Caco-2 (cell line): ENCODE measurements around the gene MEGF11. TPM values are rescaled to one million over a fixed set of nuclear protein-coding genes. Genes with fewer than 3 reads are reported as not detected.

Source experiments
- BruUV-seq: library from RNA; stranded (reverse); fragments of 400-500 nt; replicated peaks from 2 replicates; lab custom pipeline; 2021; lab: Mats Ljungman, UMichigan
- CTCF ChIA-PET: fragments of 300-600 bp; sonication (Branson Sonifier 250); formaldehyde crosslinking; loops from one replicate; lab custom pipeline; 2022; ENCODE audit warnings: antibody characterized with exemption; lab: Charles Lee
- POLR2A ChIA-PET: fragments of 300-600 bp; sonication (Branson Sonifier 250); formaldehyde crosslinking; loops from one replicate; lab custom pipeline; 2022; ENCODE audit warnings: antibody characterized with exemption; lab: Charles Lee
- DNase-seq, 2 experiments: peaks; one replicate each; pipeline versions ENCODE4 v3.0.0 to v3.0.0-alpha.2; 2020 to 2022
- H3K27me3 ChIP-seq: replicated peaks from 2 replicates; pipeline ENCODE4 v1.6.0; 2011; ENCODE audit warnings: low read length; ENCODE audit not compliant: control insufficient read depth, insufficient read depth
- H3K36me3 ChIP-seq: 2 replicates; pipeline ENCODE4 v1.5.1; 2011; ENCODE audit warnings: low read length; ENCODE audit not compliant: control insufficient read depth, insufficient read depth
- H3K4me1 ChIP-seq: fragments of 250-450 bp; sonication (Bioruptor Pico); 2 replicates; pipeline ENCODE4 v1.5.1; 2020; ENCODE audit warnings: mild to moderate bottlenecking
- H3K4me3 ChIP-seq: 2 replicates; pipeline ENCODE4 v1.5.1; 2011; ENCODE audit warnings: low read depth, mild to moderate bottlenecking, control low read depth, low read length
- H3K9me3 ChIP-seq: fragments of 250-450 bp; sonication (Bioruptor Pico); 2 replicates; pipeline ENCODE4 v1.5.1; 2020; ENCODE audit warnings: mild to moderate bottlenecking, moderate library complexity
- H3K27ac Mint-ChIP-seq: one replicate; pipeline ENCODE4 v1.8.0; 2022; ENCODE audit warnings: mixed read lengths; ENCODE audit not compliant: unreplicated experiment
- H3K27me3 Mint-ChIP-seq: one replicate; pipeline ENCODE4 v1.8.0; 2022; ENCODE audit warnings: mixed read lengths; ENCODE audit not compliant: insufficient read depth, unreplicated experiment
- H3K36me3 Mint-ChIP-seq: one replicate; pipeline ENCODE4 v1.8.0; 2022; ENCODE audit warnings: mild to moderate bottlenecking, mixed read lengths; ENCODE audit not compliant: insufficient read depth, unreplicated experiment
- H3K4me1 Mint-ChIP-seq: one replicate; pipeline ENCODE4 v1.8.0; 2022; ENCODE audit warnings: low read depth, mixed read lengths; ENCODE audit not compliant: unreplicated experiment
- H3K4me3 Mint-ChIP-seq: one replicate; pipeline ENCODE4 v1.8.0; 2022; ENCODE audit warnings: mild to moderate bottlenecking, moderate library complexity, mixed read lengths; ENCODE audit not compliant: unreplicated experiment
- H3K9me3 Mint-ChIP-seq: one replicate; pipeline ENCODE4 v1.8.0; 2022; ENCODE audit warnings: mixed read lengths; ENCODE audit not compliant: unreplicated experiment
- intact Hi-C: fragments of 100-400 bp; cut with micrococcal nuclease; formaldehyde crosslinking; loops from one replicate; pipeline ENCODE4 v1.10.0; 2022; ENCODE audit not compliant: unreplicated experiment
- total RNA-seq: library from RNA; stranded (reverse); gene quantifications from 2 replicates; pipeline ENCODE4 v1.2.3, GENCODE V29; 2022
- TF ChIP-seq, protein P1 (sequence below), 2 experiments: fragments of 200-600 bp in 1 of 2; IDR thresholded peaks; 1 replicate in 1 of 2; 2 replicates in 1 of 2; pipeline versions ENCODE4 v1.5.1 to v1.8.0; 2011 to 2022; ENCODE audit warnings: antibody characterized with exemption in 1 of 2, control low read depth in 1 of 2, inconsistent platforms in 1 of 2, low read depth in 1 of 2, low read length in 1 of 2, mild to moderate bottlenecking in 1 of 2, moderate library complexity in 1 of 2; ENCODE audit not compliant: insufficient read depth in 1 of 2, severe bottlenecking in 1 of 2, unreplicated experiment in 1 of 2

MEGF11 gene
- total RNA-seq, 1 experiment from 2014 or later: 0.66 TPM

DNA sequence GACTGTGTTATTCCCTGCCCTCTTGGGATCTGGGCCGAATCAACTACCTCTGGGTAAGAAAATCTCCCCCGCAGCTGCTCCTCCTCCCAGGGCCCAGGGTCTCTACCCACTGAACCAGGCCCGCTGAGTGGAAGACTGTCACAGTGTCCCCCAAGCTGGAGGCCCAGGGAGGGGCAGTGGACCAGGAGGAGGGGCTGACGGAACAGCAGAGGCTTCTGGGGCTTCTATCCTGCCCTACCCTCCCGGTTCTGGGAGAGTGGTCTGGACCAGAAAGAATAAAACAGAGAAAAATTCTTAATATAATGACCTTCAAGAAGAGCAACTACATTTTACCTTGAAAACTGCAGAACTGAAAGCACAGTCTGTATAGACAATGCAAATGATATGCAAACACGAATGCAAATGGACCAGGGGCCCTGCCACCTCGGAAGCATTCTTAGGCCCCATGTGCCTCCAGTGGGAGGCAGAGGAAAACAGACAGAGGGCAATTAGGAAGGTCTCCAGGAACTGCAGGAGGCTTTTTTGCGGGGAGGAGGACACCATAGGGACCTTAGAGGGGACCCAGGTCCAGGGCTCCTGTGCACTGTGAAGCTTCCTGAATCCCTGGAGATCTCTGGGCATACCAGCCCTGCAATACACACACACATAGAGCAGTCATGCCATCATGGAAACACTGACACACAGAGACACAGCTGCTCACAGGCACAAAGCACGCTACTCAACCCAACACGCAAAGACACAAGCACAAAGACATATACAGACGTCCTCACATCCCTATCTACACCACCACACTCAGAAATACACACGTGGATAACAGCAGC is 12.3 kb downstream of the MEGF11 start:
- no TSS peak for BruUV-seq
- CTCF ChIA-PET: no interaction called here

DNA sequence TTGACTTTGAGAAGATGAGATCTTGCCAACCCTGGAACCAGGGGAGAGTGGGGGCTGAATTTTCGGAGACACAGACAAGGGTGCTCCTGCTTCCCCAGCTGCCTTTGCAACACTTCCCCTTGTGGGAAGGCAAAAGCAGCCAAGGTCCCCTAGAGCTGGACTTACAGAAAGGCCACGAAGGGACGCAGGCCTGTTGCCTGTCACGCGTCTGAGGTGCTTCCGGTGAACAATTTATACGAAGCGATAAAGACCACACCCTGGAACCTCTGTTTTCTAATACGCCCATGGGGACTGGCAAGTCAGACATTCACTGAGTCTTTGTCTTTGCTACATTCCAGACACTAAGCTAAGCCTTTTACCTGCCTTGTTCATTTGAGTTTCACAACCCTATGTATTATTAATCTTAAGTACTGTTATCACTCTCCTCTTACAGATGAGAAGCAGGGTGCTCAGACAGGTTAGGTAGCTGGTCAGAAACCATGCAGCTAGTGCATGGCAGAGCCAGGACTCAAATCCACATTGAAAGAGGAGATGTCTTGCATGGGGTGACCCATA is 13.2 kb downstream of the MEGF11 start:
- Mint-ChIP-seq H3K9me3 (no peaks in the 10 kb centered on the region), H3K27me3 (peaks cover 21% of the 10 kb centered on the region), H3K36me3 (no peaks in the 10 kb centered on the region), H3K4me1 (no peaks in the 10 kb centered on the region), H3K4me3 (no peak overlapping the region), H3K27ac (no peak overlapping the region)
- ChIA-PET CTCF (no interaction called here), POLR2A (no interaction called here)
- Histone ChIP-seq H3K4me3 (no peak overlapping the region), H3K36me3 (no peaks in the 10 kb centered on the region), H3K9me3 (no peaks in the 10 kb centered on the region), H3K4me1 (no peaks in the 10 kb centered on the region), H3K27me3 (no peaks in the 10 kb centered on the region)
- no TSS peak for BruUV-seq
- TF ChIP-seq, protein P1, sequence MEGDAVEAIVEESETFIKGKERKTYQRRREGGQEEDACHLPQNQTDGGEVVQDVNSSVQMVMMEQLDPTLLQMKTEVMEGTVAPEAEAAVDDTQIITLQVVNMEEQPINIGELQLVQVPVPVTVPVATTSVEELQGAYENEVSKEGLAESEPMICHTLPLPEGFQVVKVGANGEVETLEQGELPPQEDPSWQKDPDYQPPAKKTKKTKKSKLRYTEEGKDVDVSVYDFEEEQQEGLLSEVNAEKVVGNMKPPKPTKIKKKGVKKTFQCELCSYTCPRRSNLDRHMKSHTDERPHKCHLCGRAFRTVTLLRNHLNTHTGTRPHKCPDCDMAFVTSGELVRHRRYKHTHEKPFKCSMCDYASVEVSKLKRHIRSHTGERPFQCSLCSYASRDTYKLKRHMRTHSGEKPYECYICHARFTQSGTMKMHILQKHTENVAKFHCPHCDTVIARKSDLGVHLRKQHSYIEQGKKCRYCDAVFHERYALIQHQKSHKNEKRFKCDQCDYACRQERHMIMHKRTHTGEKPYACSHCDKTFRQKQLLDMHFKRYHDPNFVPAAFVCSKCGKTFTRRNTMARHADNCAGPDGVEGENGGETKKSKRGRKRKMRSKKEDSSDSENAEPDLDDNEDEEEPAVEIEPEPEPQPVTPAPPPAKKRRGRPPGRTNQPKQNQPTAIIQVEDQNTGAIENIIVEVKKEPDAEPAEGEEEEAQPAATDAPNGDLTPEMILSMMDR (IDR thresholded peaks at IDR 0.05; ENCODE audit: insufficient read depth in 1 of 2, low read depth in 1 of 2, low read length in 1 of 2, severe bottlenecking in 1 of 2, unreplicated experiment in 1 of 2): no peak
- intact Hi-C loops: no loop called here
- no peak for DNase-seq

More for the DNA sequence above, 12.3 kb downstream of the MEGF11 start:
- DNase-seq: no peak
- H3K4me1 ChIP-seq: no peaks in the 10 kb centered on the region
- Mint-ChIP-seq H3K4me1 (no peaks in the 10 kb centered on the region), H3K4me3 (no peak overlapping the region), H3K27me3 (peaks cover 18% of the 10 kb centered on the region), H3K9me3 (no peaks in the 10 kb centered on the region), H3K27ac (no peak overlapping the region), H3K36me3 (no peaks in the 10 kb centered on the region)
- TF ChIP-seq, protein P1 (IDR thresholded peaks at IDR 0.05; ENCODE audit: insufficient read depth in 1 of 2, low read depth in 1 of 2, low read length in 1 of 2, severe bottlenecking in 1 of 2, unreplicated experiment in 1 of 2): no peak
- no peaks in the 10 kb centered on the region for H3K36me3 ChIP-seq
- H3K9me3 ChIP-seq: no peaks in the 10 kb centered on the region
- POLR2A ChIA-PET: no interaction called here
- no peaks in the 10 kb centered on the region for H3K27me3 ChIP-seq
- no peak overlapping the region for H3K4me3 ChIP-seq
- intact Hi-C loops: no loop called here

DNA sequence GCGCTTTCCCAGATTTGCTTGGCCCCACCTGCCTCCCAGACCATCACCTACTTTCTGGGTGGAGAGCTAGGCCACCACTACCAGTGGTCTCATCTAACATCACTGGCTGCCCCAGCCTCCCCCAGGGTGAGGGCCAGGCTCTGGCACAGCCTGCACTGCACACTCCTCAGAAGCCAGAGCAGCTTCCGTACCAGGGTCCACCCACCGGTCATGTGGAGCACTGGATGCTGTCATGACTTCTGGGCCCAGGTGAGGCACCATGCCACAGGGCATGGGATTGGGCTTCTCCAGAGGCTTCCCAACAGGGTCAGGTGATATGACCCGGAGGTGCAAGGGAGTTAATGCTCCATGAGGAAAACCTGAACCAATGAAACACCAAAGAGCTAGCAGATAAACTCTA is 14.0 kb downstream of the MEGF11 start:
- ChIA-PET POLR2A (no interaction called here), CTCF (no interaction called here)

More for the DNA sequence above, 14.0 kb downstream of the MEGF11 start:
- no peaks in the 10 kb centered on the region for H3K9me3 ChIP-seq
- no peaks in the 10 kb centered on the region for H3K27me3 ChIP-seq
- no peak for DNase-seq
- H3K27me3 Mint-ChIP-seq: peaks cover 16% of the 10 kb centered on the region
- no peak overlapping the region for H3K4me3 Mint-ChIP-seq
- TF ChIP-seq, protein P1 (IDR thresholded peaks at IDR 0.05; ENCODE audit: insufficient read depth in 1 of 2, low read depth in 1 of 2, low read length in 1 of 2, severe bottlenecking in 1 of 2, unreplicated experiment in 1 of 2): no peak
- no peak overlapping the region for H3K4me3 ChIP-seq
- H3K27ac Mint-ChIP-seq: no peak overlapping the region
- intact Hi-C loops: no loop called here
- no peaks in the 10 kb centered on the region for H3K36me3 ChIP-seq
- H3K9me3 Mint-ChIP-seq: no peaks in the 10 kb centered on the region
- no peaks in the 10 kb centered on the region for H3K4me1 Mint-ChIP-seq
- no peaks in the 10 kb centered on the region for H3K36me3 Mint-ChIP-seq
- H3K4me1 ChIP-seq: no peaks in the 10 kb centered on the region
- BruUV-seq: no TSS peak
